ENCODE results near the gene ASB16. TPM values are rescaled to one million over a fixed set of nuclear protein-coding genes. Genes with fewer than 3 reads are reported as not detected.

ASB16 gene
- total and polyA plus RNA-seq, 2 donors (not counting 1 experiment from before 2014, with no cell fraction given) = 0.17 TPM; not detected in 1

DNA sequence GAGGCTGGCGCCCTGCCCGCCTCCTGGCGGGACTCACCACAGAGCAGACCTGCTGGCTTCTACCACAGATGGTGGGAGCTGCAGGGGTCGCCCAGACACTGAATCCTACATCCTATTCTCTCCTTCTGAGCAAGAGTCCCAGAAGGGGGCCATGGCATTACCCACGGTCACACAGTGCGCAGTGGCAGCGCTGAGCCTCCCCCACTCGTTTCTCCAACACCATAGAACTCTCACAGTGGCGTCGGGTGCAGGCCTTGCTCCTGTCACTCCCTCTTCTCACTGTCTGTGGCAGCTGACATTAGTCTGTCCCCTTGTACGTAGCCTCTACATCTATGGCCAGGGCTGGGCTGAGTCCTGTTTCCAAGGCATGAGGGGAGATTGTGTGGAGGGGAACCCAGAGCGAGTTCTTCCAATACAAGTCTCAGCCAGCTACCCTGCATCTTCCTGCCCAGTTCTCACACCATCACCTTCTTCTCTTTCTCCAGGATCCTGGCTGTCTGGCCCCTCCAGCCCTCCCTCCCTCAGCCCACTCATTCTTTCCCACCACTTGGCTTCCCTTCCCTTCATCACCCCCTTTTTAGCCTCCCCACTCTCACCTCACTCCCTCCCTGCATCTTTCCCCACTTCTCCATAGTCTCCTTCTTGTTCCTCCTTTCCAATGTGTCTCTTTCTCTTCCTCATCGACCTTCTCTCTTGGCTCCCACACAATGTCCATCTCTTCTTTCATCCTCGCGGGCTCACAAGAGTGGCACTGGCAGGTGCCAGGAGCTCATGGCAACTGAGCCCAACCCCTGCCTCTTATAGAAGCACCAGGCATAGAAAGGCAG is 43.1 kb downstream of the ASB16 start:
- Histone ChIP-seq H3K79me2 (ENCODE audit: control insufficient read depth, insufficient read depth, low read length) (peaks cover 22% of the 10 kb centered on the region), H3K36me3 (ENCODE audit: control insufficient read depth, insufficient read depth, low read length) (peaks cover 47% of the 10 kb centered on the region), H3K4me3 (replicated peaks in 1 of 4; ENCODE audit: control extremely low read depth in 1 of 4, insufficient read depth in 1 of 4, low read depth in 3 of 4, low read length in 4 of 4) (no peak overlapping the region), H3K4me2 (ENCODE audit: extremely low read depth, insufficient read depth, low read length) (no peak overlapping the region), H3K27ac (ENCODE audit: insufficient read depth, low read length) (no peak overlapping the region), H3K9me3 (ENCODE audit: control insufficient read depth, insufficient read depth, low read depth, low read length) (no peaks in the 10 kb centered on the region), H3K27me3 (ENCODE audit: control insufficient read depth, insufficient read depth, low read length) (no peaks in the 10 kb centered on the region), H4K20me1 (ENCODE audit: control insufficient read depth, extremely low read depth, insufficient read depth, low read length) (no peaks in the 10 kb centered on the region), H2AFZ (ENCODE audit: low read length) (no peak overlapping the region), H3K4me1 (ENCODE audit: control insufficient read depth, extremely low read depth, insufficient read depth, low read length) (peaks cover 21% of the 10 kb centered on the region), H3K9ac (ENCODE audit: insufficient read depth, low read length) (no peak overlapping the region)
- no peak for DNase-seq (ENCODE audit: low read depth in 2 of 2)
- TF ChIP-seq, protein P1, sequence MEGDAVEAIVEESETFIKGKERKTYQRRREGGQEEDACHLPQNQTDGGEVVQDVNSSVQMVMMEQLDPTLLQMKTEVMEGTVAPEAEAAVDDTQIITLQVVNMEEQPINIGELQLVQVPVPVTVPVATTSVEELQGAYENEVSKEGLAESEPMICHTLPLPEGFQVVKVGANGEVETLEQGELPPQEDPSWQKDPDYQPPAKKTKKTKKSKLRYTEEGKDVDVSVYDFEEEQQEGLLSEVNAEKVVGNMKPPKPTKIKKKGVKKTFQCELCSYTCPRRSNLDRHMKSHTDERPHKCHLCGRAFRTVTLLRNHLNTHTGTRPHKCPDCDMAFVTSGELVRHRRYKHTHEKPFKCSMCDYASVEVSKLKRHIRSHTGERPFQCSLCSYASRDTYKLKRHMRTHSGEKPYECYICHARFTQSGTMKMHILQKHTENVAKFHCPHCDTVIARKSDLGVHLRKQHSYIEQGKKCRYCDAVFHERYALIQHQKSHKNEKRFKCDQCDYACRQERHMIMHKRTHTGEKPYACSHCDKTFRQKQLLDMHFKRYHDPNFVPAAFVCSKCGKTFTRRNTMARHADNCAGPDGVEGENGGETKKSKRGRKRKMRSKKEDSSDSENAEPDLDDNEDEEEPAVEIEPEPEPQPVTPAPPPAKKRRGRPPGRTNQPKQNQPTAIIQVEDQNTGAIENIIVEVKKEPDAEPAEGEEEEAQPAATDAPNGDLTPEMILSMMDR (conservative IDR thresholded peaks at IDR 0.05 in 1 of 2, IDR thresholded peaks at IDR 0.05 in 1 of 2; ENCODE audit: low read depth in 1 of 2, low read length in 2 of 2) = no peak
- TF ChIP-seq EZH2 (IDR thresholded peaks at IDR 0.05; ENCODE audit: low read length, missing control alignments) = no peak

DNA sequence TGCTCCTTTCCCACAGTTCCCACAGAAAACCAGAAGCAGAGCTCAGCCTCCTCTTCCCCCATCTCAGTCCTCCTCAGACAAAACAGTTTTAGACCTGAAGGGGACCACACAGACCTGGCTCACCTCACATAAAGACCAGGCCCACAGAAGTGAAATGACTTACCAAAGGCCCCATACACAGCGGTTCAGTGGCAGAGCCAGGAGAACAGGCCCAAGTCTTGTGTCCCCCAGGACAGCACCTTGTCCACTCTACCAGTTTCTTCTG is 43.7 kb downstream of the ASB16 start:
- H4K20me1 ChIP-seq (ENCODE audit: control insufficient read depth, extremely low read depth, insufficient read depth, low read length) = no peaks in the 10 kb centered on the region
- H3K4me1 ChIP-seq (ENCODE audit: control insufficient read depth, extremely low read depth, insufficient read depth, low read length) = peaks cover 17% of the 10 kb centered on the region
- H3K27ac ChIP-seq (ENCODE audit: insufficient read depth, low read length) = no peak overlapping the region
- peaks cover 45% of the 10 kb centered on the region for H3K36me3 ChIP-seq (ENCODE audit: control insufficient read depth, insufficient read depth, low read length)
- no peak for DNase-seq (ENCODE audit: low read depth in 2 of 2)
- H3K4me2 ChIP-seq (ENCODE audit: extremely low read depth, insufficient read depth, low read length) = no peak overlapping the region
- H3K79me2 ChIP-seq (ENCODE audit: control insufficient read depth, insufficient read depth, low read length) = peaks cover 23% of the 10 kb centered on the region
- no peak overlapping the region for H3K4me3 ChIP-seq (replicated peaks in 1 of 4; ENCODE audit: control extremely low read depth in 1 of 4, insufficient read depth in 1 of 4, low read depth in 3 of 4, low read length in 4 of 4)
- no peak for TF ChIP-seq EZH2 (IDR thresholded peaks at IDR 0.05; ENCODE audit: low read length, missing control alignments)
- TF ChIP-seq, protein P1 (conservative IDR thresholded peaks at IDR 0.05 in 1 of 2, IDR thresholded peaks at IDR 0.05 in 1 of 2; ENCODE audit: low read depth in 1 of 2, low read length in 2 of 2) = no peak
- no peaks in the 10 kb centered on the region for H3K9me3 ChIP-seq (ENCODE audit: control insufficient read depth, insufficient read depth, low read depth, low read length)
- no peak overlapping the region for H2AFZ ChIP-seq (ENCODE audit: low read length)
- no peak overlapping the region for H3K9ac ChIP-seq (ENCODE audit: insufficient read depth, low read length)
- H3K27me3 ChIP-seq (ENCODE audit: control insufficient read depth, insufficient read depth, low read length) = no peaks in the 10 kb centered on the region

DNA sequence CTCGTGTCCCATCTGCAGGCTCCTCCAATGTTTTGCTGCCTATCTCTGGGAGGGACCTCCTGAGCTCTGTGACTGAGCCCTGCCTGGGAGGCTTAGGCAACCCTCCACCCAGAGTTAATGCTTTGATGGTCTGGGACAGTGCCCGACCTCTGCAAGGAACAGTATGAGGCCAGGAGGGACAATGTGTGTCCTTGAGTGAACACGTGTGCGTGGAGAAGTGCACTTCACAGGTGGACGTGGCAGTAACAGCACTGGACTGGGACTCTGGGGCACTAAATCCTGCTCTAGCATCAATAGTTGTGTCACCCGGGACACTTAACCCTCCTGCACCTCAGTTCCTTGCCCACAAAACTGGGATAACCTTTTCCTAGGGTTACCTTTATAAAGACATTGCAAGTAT is 44.4 kb downstream of the ASB16 start:
- Histone ChIP-seq H2AFZ (ENCODE audit: low read length) (no peak overlapping the region), H3K4me2 (ENCODE audit: extremely low read depth, insufficient read depth, low read length) (no peak overlapping the region), H3K4me1 (ENCODE audit: control insufficient read depth, extremely low read depth, insufficient read depth, low read length) (peaks cover 13% of the 10 kb centered on the region), H3K27ac (ENCODE audit: insufficient read depth, low read length) (no peak overlapping the region), H3K36me3 (ENCODE audit: control insufficient read depth, insufficient read depth, low read length) (peaks cover 40% of the 10 kb centered on the region), H3K9me3 (ENCODE audit: control insufficient read depth, insufficient read depth, low read depth, low read length) (no peaks in the 10 kb centered on the region), H3K27me3 (ENCODE audit: control insufficient read depth, insufficient read depth, low read length) (no peaks in the 10 kb centered on the region), H3K4me3 (replicated peaks in 1 of 4; ENCODE audit: control extremely low read depth in 1 of 4, insufficient read depth in 1 of 4, low read depth in 3 of 4, low read length in 4 of 4) (no peak overlapping the region), H4K20me1 (ENCODE audit: control insufficient read depth, extremely low read depth, insufficient read depth, low read length) (no peaks in the 10 kb centered on the region), H3K9ac (ENCODE audit: insufficient read depth, low read length) (no peak overlapping the region), H3K79me2 (ENCODE audit: control insufficient read depth, insufficient read depth, low read length) (peaks cover 24% of the 10 kb centered on the region)
- TF ChIP-seq EZH2 (IDR thresholded peaks at IDR 0.05; ENCODE audit: low read length, missing control alignments) = no peak
- no peak for DNase-seq (ENCODE audit: low read depth in 2 of 2)
